HepG2 (cell line): Measurements from ENCODE around the gene IL15RA. TPM values are rescaled to one million over a fixed set of nuclear protein-coding genes. Genes with fewer than 3 reads are reported as not detected.

ENCODE experiments used
- ATAC-seq: fragments of 200-7000 bp; cut with Tn5 transposase; 3 replicates; pipeline ENCODE4 v1.9.1; 2020; ENCODE audit warnings: mild to moderate bottlenecking, moderate library complexity
- BruUV-seq: library from RNA; stranded (reverse); fragments of 400-500 nt; replicated peaks from 2 replicates; lab custom pipeline; 2021; lab: Mats Ljungman, UMichigan
- CTCF ChIA-PET: fragments of 300-600 bp; formaldehyde crosslinking; extraction: SDS; loops from one replicate; lab custom pipeline; 2021; ENCODE audit warnings: low total read pairs, inconsistent platforms, low intra/inter-chr PET ratio; lab: Yijun Ruan, JAX
- POLR2A ChIA-PET: fragments of 350-600 bp; sonication (Branson Sonifier 250); formaldehyde crosslinking; loops from one replicate; lab custom pipeline; 2020; ENCODE audit warnings: antibody characterized with exemption, inconsistent platforms; lab: Yijun Ruan, JAX
- DNase-seq: peaks from one replicate; pipeline ENCODE4 v3.0.0-alpha.2; 2015; ENCODE audit warnings: low spot score
- FAIRE-seq: peaks from 3 replicates; lab custom pipeline; 2011; peaks lifted over from hg19 to GRCh38; lab: Jason Lieb, UNC
- H2AFZ ChIP-seq: one replicate; pipeline ENCODE4 v1.6.1; 2011; ENCODE audit warnings: low read length, inconsistent platforms
- H3K27ac ChIP-seq: fragments of 300-600 bp; 3 replicates; pipeline ENCODE4 v1.8.0; 2011; ENCODE audit warnings: mixed run types, mild to moderate bottlenecking, mixed read lengths, low read length, inconsistent platforms; ENCODE audit not compliant: insufficient read depth; ENCODE audit errors: extremely low read length
- H3K27me3 ChIP-seq, 2 experiments: fragments of 200-600 bp in 1 of 2; 2 replicates in 1 of 2; 3 replicates in 1 of 2; pipeline versions ENCODE4 v1.6.0 to v1.8.0; 2011; ENCODE audit warnings: low read length in 2 of 2, mild to moderate bottlenecking in 2 of 2, moderate library complexity in 2 of 2, inconsistent platforms in 1 of 2; ENCODE audit not compliant: insufficient read depth in 2 of 2, control insufficient read depth in 1 of 2
- H3K36me3 ChIP-seq, 2 experiments: fragments of 200-600 bp in 1 of 2; replicated peaks in 1 of 2; 2 replicates in 1 of 2; 3 replicates in 1 of 2; pipeline versions ENCODE4 v1.5.1 to v1.8.0; 2011; ENCODE audit warnings: low read length in 2 of 2, inconsistent platforms in 1 of 2; ENCODE audit not compliant: insufficient read depth in 2 of 2, control insufficient read depth in 1 of 2
- H3K4me1 ChIP-seq: 2 replicates; pipeline ENCODE4 v1.5.1; 2012; ENCODE audit warnings: low read length, inconsistent platforms; ENCODE audit not compliant: insufficient read depth
- H3K4me2 ChIP-seq: 2 replicates; pipeline ENCODE4 v1.6.0; 2011; ENCODE audit warnings: low read depth, low read length, inconsistent platforms
- H3K4me3 ChIP-seq, 3 experiments: fragments of 200-600 bp in 1 of 3; sonication (generic), shearing (Covaris generic) in 1 of 3; replicated peaks in 1 of 3; 2 replicates each; pipeline ENCODE4 v1.5.1; 2011 to 2016; ENCODE audit warnings: low read length in 3 of 3, inconsistent platforms in 2 of 3, low read depth in 2 of 3, mild to moderate bottlenecking in 2 of 3, control low read depth in 1 of 3, mixed read lengths in 1 of 3; ENCODE audit not compliant: insufficient read depth in 1 of 3
- H3K79me2 ChIP-seq: one replicate; pipeline ENCODE4 v1.6.1; 2011; ENCODE audit warnings: low read length, inconsistent platforms; ENCODE audit not compliant: insufficient read depth
- H3K9ac ChIP-seq: 2 replicates; pipeline ENCODE4 v1.6.0; 2011; ENCODE audit warnings: mild to moderate bottlenecking, low read depth, low read length, inconsistent platforms; ENCODE audit not compliant: insufficient read depth
- H3K9me3 ChIP-seq: 2 replicates; pipeline ENCODE4 v1.5.1; 2012; ENCODE audit warnings: mild to moderate bottlenecking, low read length
- H4K20me1 ChIP-seq: 2 replicates; pipeline ENCODE4 v1.6.0; 2011; ENCODE audit warnings: inconsistent platforms, mild to moderate bottlenecking, low read length, moderate library complexity; ENCODE audit not compliant: insufficient read depth
- GMEB2 ChIP-seq: IDR thresholded peaks from 2 replicates; pipeline ENCODE4 v1.6.1; 2016; ENCODE audit warnings: missing biosample characterization, missing genetic modification reagents, low read depth
- HMGA1 ChIP-seq: sonication (generic); formaldehyde crosslinking; conservative IDR thresholded peaks from 2 replicates; pipeline ENCODE4 v1.4.0; 2020; ENCODE audit warnings: missing genetic modification reagents
- HMGXB3 ChIP-seq: sonication (generic); formaldehyde crosslinking; IDR thresholded peaks from 2 replicates; pipeline ENCODE4 v1.4.0; 2020; ENCODE audit warnings: missing genetic modification reagents, borderline replicate concordance
- IKZF1 ChIP-seq: fragments of 450-650 bp; IDR thresholded peaks from 2 replicates; pipeline ENCODE4 v1.7.1; 2016
- MAFG ChIP-seq: sonication (generic); formaldehyde crosslinking; IDR thresholded peaks from 2 replicates; pipeline ENCODE4 v1.5.1; 2020; ENCODE audit warnings: mild to moderate bottlenecking, missing genetic modification reagents
- MTF2 ChIP-seq: sonication (generic); formaldehyde crosslinking; IDR thresholded peaks from 2 replicates; pipeline ENCODE4 v1.5.0; 2020; ENCODE audit warnings: missing genetic modification reagents, borderline replicate concordance
- NPAS2 ChIP-seq: sonication (generic); formaldehyde crosslinking; IDR thresholded peaks from 2 replicates; pipeline ENCODE4 v1.8.0; 2022; ENCODE audit warnings: mild to moderate bottlenecking, missing genetic modification reagents, borderline replicate concordance
- POGZ ChIP-seq: sonication (generic); formaldehyde crosslinking; IDR thresholded peaks from 2 replicates; pipeline ENCODE4 v1.4.0; 2020; ENCODE audit warnings: mild to moderate bottlenecking, missing genetic modification reagents
- SMAD1 ChIP-seq: sonication (generic); formaldehyde crosslinking; IDR thresholded peaks from 2 replicates; pipeline ENCODE4 v1.4.0; 2020; ENCODE audit warnings: missing genetic modification reagents, low read depth, mild to moderate bottlenecking, borderline replicate concordance
- ZFP90 ChIP-seq: sonication (generic); formaldehyde crosslinking; IDR thresholded peaks from 2 replicates; pipeline ENCODE4 v1.8.0; 2022; ENCODE audit warnings: missing genetic modification reagents, mild to moderate bottlenecking, inconsistent platforms, borderline replicate concordance
- ZNF10 ChIP-seq: sonication (generic); formaldehyde crosslinking; IDR thresholded peaks from 2 replicates; pipeline ENCODE4 v1.4.0; 2020; ENCODE audit warnings: mild to moderate bottlenecking, low read depth, missing genetic modification reagents, borderline replicate concordance
- ZNF33B ChIP-seq: sonication (generic); formaldehyde crosslinking; IDR thresholded peaks from 2 replicates; pipeline ENCODE4 v1.5.1; 2020; ENCODE audit warnings: mild to moderate bottlenecking, missing genetic modification reagents
- ZNF350 ChIP-seq: sonication (generic); formaldehyde crosslinking; IDR thresholded peaks from 2 replicates; pipeline ENCODE4 v1.4.0; 2020; ENCODE audit warnings: mild to moderate bottlenecking, low read depth, missing genetic modification reagents, borderline replicate concordance
- ZNF615 ChIP-seq: sonication (generic); formaldehyde crosslinking; IDR thresholded peaks from 2 replicates; pipeline ENCODE4 v1.5.0; 2020; ENCODE audit warnings: mild to moderate bottlenecking, missing genetic modification reagents, borderline replicate concordance
- WGBS: methylation state at CpG from one replicate; pipeline ENCODE4 v1.1.6; 2017; ENCODE audit warnings: low lambda C conversion rate; 5-methylcytosine and 5-hydroxymethylcytosine counted together
- in situ Hi-C: cut with HindIII; loops from 2 replicates; pipeline ENCODE4 v1.10.0; 2017; ENCODE audit warnings: low pct_unique_long_range_greater_than_20kb; ENCODE audit not compliant: extremely low pct_ligation_motif_present
- intact Hi-C: fragments of 100-400 bp; cut with micrococcal nuclease; formaldehyde crosslinking; loops from one replicate; pipeline ENCODE4 v1.10.0; 2022; ENCODE audit not compliant: unreplicated experiment
- polyA plus RNA-seq, 8 experiments: library from polyadenylated mRNA; depleted of rRNA in 3 of 8; stranded (reverse) in 7 of 8; unstranded in 1 of 8; fragments of >200 nt; fragmentation: Illumina TruSeq in 4 of 8; extraction: Trizol in 4 of 8; gene quantifications; 2 replicates each; pipeline versions ENCODE4 v1.2.1 to v1.2.3, GENCODE V29; 2011 to 2016; ENCODE audit warnings: low read depth in 4 of 8, missing spikeins in 1 of 8, mixed read lengths in 1 of 8; ENCODE audit not compliant: insufficient read depth in 1 of 8
- total RNA-seq, 5 experiments: library from RNA; depleted of rRNA; stranded (reverse); fragments of >200 nt; fragmentation: Illumina TruSeq; extraction: Trizol; gene quantifications; 2 replicates each; pipeline ENCODE4 v1.2.3, GENCODE V29; 2016; ENCODE audit warnings: low read depth in 1 of 5

IL15RA gene
- total and polyA plus RNA-seq, 2 of the 13 experiments (the other 11 are each of a cell fraction or from before 2014, with no cell fraction given) = 0.53 to 0.77 TPM

GRCh38 chr10:5958675-5959074 is 18.7 kb downstream of the IL15RA start:
- H3K4me2 ChIP-seq = no peak overlapping the region
- ChIA-PET POLR2A (no interaction called here), CTCF (no interaction called here)
- no peaks in the 10 kb centered on the region for H3K4me1 ChIP-seq
- H3K4me3 ChIP-seq = no peak overlapping the region
- H3K79me2 ChIP-seq = no peaks in the 10 kb centered on the region
- no peak for ATAC-seq
- 30% methylated on average over 6 of the region's 6 CpGs for WGBS
- H3K36me3 ChIP-seq = no peaks in the 10 kb centered on the region
- no peak for DNase-seq
- no peaks in the 10 kb centered on the region for H4K20me1 ChIP-seq
- FAIRE-seq = no peak
- no peak overlapping the region for H2AFZ ChIP-seq
- no peak overlapping the region for H3K27ac ChIP-seq
- no peak overlapping the region for H3K9ac ChIP-seq
- H3K9me3 ChIP-seq = no peaks in the 10 kb centered on the region
- intact Hi-C loops (no loop called here), in situ Hi-C loops (no loop called here)
- H3K27me3 ChIP-seq = peaks cover 0 to 3% of the 10 kb centered on the region in 2 experiments; a peak in 2 of 5 replicates
- BruUV-seq = no TSS peak
- TF ChIP-seq ZNF33B (CRISPR knock-in tag) (no peak), MAFG (no peak), IKZF1 (no peak), POGZ (CRISPR knock-in tag) (no peak), HMGA1 (no peak), NPAS2 (CRISPR knock-in tag) (no peak), HMGXB3 (no peak), ZNF615 (CRISPR knock-in tag) (no peak), ZNF350 (no peak), GMEB2 (CRISPR knock-in tag) (no peak), ZFP90 (CRISPR knock-in tag) (no peak), SMAD1 (CRISPR knock-in tag) (no peak), ZNF10 (no peak), MTF2 (CRISPR knock-in tag) (no peak)
- TF ChIP-seq, all 625 proteins: peak for 0
